ENCODE results near the gene CYP3A4. TPM values are rescaled to one million over a fixed set of nuclear protein-coding genes. Genes with fewer than 3 reads are reported as not detected.
"Not testable (repeated sequence)": the region's sequence is repeated elsewhere in the genome, so short reads cannot be mapped to it uniquely, and the experiment has no call there.

Gene CYP3A4
- total RNA-seq, 3 donors from 2014 or later (not counting 1 experiment from before 2014, with no cell fraction given), result not detected

DNA sequence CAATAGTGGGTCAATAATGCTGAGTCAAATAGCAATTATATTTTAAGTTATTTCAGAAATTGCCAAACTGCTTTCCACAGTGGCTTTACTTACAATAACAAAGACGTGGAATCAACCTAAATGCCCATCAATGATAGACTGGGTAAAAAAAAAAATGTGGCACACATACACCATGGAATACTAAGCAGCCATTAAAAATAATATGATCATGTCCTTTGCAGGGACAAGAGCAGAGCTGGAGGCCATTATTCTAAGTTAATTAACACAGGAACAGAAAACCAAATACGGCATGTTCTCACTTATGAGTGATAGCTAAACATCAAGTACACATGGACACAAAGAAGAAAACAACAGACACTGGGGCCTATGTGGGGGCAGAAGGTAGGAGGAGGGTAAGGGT lies 15.0 kb upstream of the CYP3A4 start:
- no peaks in the 10 kb centered on the region for H3K27me3 ChIP-seq (ENCODE audit: control insufficient read depth, insufficient read depth, low read length)
- TF ChIP-seq CTCF (IDR thresholded peaks at IDR 0.05), result no peak
- H3K4me1 ChIP-seq (ENCODE audit: control insufficient read depth, insufficient read depth, low read length), result no peaks in the 10 kb centered on the region
- H3K36me3 Mint-ChIP-seq, result no peaks in the 10 kb centered on the region
- no peak overlapping the region for H3K4me3 ChIP-seq (ENCODE audit: low read length)
- intact Hi-C loops (cut with micrococcal nuclease), result no loop called here
- no peaks in the 10 kb centered on the region for H3K36me3 ChIP-seq (ENCODE audit: control insufficient read depth, insufficient read depth, low read length)
- H3K4me1 Mint-ChIP-seq, result no peaks in the 10 kb centered on the region
- no peak overlapping the region for H3K4me3 Mint-ChIP-seq
- peaks cover 20 to 36% of the 10 kb centered on the region in 2 donors for H3K27me3 Mint-ChIP-seq (ENCODE audit: low read depth in 2 of 2)
- H3K9me3 ChIP-seq (ENCODE audit: control insufficient read depth, insufficient read depth, low read length), result no peaks in the 10 kb centered on the region
- no peak for ATAC-seq
- DNase-seq, result no peak
- H3K9me3 Mint-ChIP-seq, result no peaks in the 10 kb centered on the region
- H3K27ac Mint-ChIP-seq, result no peak overlapping the region
- WGBS (ENCODE audit: insufficient coverage), result 79% methylated on average over 2 of the region's 2 CpGs
- H3K27ac ChIP-seq (ENCODE audit: low read length), result no peak overlapping the region

- DNase-seq; H3K36me3 Mint-ChIP-seq; H3K36me3 ChIP-seq (ENCODE audit: control insufficient read depth, insufficient read depth, low read length); ATAC-seq; H3K4me3 ChIP-seq (ENCODE audit: low read length); H3K27ac Mint-ChIP-seq; H3K27ac ChIP-seq (ENCODE audit: low read length); H3K4me1 Mint-ChIP-seq; H3K9me3 Mint-ChIP-seq; H3K27me3 ChIP-seq (ENCODE audit: control insufficient read depth, insufficient read depth, low read length); H3K4me1 ChIP-seq (ENCODE audit: control insufficient read depth, insufficient read depth, low read length); H3K4me3 Mint-ChIP-seq; H3K9me3 ChIP-seq (ENCODE audit: control insufficient read depth, insufficient read depth, low read length); intact Hi-C loops (cut with micrococcal nuclease): not testable (repeated sequence)
- peaks cover 11 to 13% of the 10 kb centered on the region in 2 donors for H3K27me3 Mint-ChIP-seq (ENCODE audit: low read depth in 2 of 2)
- 100% methylated on average over 1 of the region's 2 CpGs for WGBS (ENCODE audit: insufficient coverage)
Observed at GRCh38 chr7:99795864-99796263, 11.9 kb upstream of the CYP3A4 start.

- 87% methylated on average over 12 of the region's 12 CpGs for WGBS (ENCODE audit: insufficient coverage)
- TF ChIP-seq CTCF (IDR thresholded peaks at IDR 0.05), result no peak
- Histone ChIP-seq H3K9me3 (ENCODE audit: control insufficient read depth, insufficient read depth, low read length) (no peaks in the 10 kb centered on the region), H3K27me3 (ENCODE audit: control insufficient read depth, insufficient read depth, low read length) (no peaks in the 10 kb centered on the region), H3K27ac (ENCODE audit: low read length) (no peak overlapping the region), H3K4me1 (ENCODE audit: control insufficient read depth, insufficient read depth, low read length) (no peaks in the 10 kb centered on the region), H3K4me3 (ENCODE audit: low read length) (no peak overlapping the region), H3K36me3 (ENCODE audit: control insufficient read depth, insufficient read depth, low read length) (no peaks in the 10 kb centered on the region)
- H3K36me3 Mint-ChIP-seq, result no peaks in the 10 kb centered on the region
- H3K4me3 Mint-ChIP-seq, result no peak overlapping the region
- H3K9me3 Mint-ChIP-seq, result no peaks in the 10 kb centered on the region
- no peak for ATAC-seq
- no peak overlapping the region for H3K27ac Mint-ChIP-seq
- H3K27me3 Mint-ChIP-seq (ENCODE audit: low read depth in 2 of 2), result peaks cover 4 to 6% of the 10 kb centered on the region in 2 donors
- intact Hi-C loops (cut with micrococcal nuclease), result no loop called here
- peaks cover 2 to 8% of the 10 kb centered on the region in 2 donors for H3K4me1 Mint-ChIP-seq
- no peak for DNase-seq
Observed at GRCh38 chr7:99794585-99795502, 10.9 kb upstream of the CYP3A4 start.

- Mint-ChIP-seq H3K27ac (no peak overlapping the region), H3K4me3 (no peak overlapping the region), H3K9me3 (no peaks in the 10 kb centered on the region), H3K27me3 (ENCODE audit: low read depth in 2 of 2) (peaks cover 3 to 6% of the 10 kb centered on the region in 2 donors), H3K36me3 (no peaks in the 10 kb centered on the region), H3K4me1 (peaks cover 15 to 22% of the 10 kb centered on the region in 2 donors)
- WGBS (ENCODE audit: insufficient coverage), result 88% methylated on average over 5 of the region's 5 CpGs
- H3K36me3 ChIP-seq (ENCODE audit: control insufficient read depth, insufficient read depth, low read length), result no peaks in the 10 kb centered on the region
- H3K27ac ChIP-seq (ENCODE audit: low read length), result no peak overlapping the region
- peaks cover 7% of the 10 kb centered on the region for H3K4me1 ChIP-seq (ENCODE audit: control insufficient read depth, insufficient read depth, low read length)
- intact Hi-C loops (cut with micrococcal nuclease), result no loop called here
- no peak for TF ChIP-seq CTCF (IDR thresholded peaks at IDR 0.05)
- DNase-seq, result no peak
- ATAC-seq, result no peak
- no peaks in the 10 kb centered on the region for H3K9me3 ChIP-seq (ENCODE audit: control insufficient read depth, insufficient read depth, low read length)
- H3K4me3 ChIP-seq (ENCODE audit: low read length), result no peak overlapping the region
- no peaks in the 10 kb centered on the region for H3K27me3 ChIP-seq (ENCODE audit: control insufficient read depth, insufficient read depth, low read length)
Observed at GRCh38 chr7:99793443-99793842, 9.5 kb upstream of the CYP3A4 start.

All from natural killer cell (primary cell).